NCI-H1105 (cell line): Measurements from ENCODE around the gene TMEM147.
A peak's percentile ranks its signal among the peaks of the same experiment; 100 is the strongest.
"Not testable (repeated sequence)": the region's sequence is repeated elsewhere in the genome, so short reads cannot be mapped to it uniquely, and the experiment has no call there.

Source experiments
- DNase-seq: peaks from one replicate; lab custom pipeline; 2025; lab: John Stamatoyannopoulos, UW

Gene TMEM147

DNA sequence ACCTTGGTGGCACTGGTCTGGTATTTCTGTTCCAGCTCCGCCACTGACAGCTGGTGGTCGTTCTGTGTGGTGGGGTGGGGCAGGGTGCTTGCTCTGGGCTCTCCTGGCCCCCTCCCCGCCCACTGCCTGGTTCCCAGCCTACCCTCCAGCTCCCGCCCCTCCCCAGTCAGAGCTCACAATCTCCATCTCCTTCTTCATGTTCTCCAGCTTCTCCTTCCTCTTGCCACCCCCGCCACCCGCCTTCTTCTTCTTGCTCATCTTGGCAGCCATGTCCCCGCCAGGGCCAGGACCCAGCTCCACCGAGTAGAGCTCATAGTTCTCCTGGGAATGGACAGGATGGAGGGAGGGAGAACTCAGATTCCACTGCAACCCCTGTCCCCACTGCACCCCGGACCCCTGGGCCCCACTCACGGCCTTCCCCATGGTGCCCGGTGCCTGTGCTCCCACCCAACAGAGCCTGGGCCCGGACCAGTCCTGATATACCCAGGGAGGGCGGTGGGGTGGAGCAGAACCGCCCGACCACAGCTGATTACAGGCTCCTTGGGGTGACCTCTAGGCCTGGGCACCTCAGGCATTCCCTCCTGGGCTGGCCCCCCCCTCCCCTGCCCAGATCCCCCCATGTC is 17.9 kb downstream of the TMEM147 start, which contains the start of gene ATP4A:
Gene ATP4A (minus strand): TSS at position 452 of the 623 bp plus-strand sequence. CDS start 29 bp downstream, at position 423.
- no peak for DNase-seq

DNA sequence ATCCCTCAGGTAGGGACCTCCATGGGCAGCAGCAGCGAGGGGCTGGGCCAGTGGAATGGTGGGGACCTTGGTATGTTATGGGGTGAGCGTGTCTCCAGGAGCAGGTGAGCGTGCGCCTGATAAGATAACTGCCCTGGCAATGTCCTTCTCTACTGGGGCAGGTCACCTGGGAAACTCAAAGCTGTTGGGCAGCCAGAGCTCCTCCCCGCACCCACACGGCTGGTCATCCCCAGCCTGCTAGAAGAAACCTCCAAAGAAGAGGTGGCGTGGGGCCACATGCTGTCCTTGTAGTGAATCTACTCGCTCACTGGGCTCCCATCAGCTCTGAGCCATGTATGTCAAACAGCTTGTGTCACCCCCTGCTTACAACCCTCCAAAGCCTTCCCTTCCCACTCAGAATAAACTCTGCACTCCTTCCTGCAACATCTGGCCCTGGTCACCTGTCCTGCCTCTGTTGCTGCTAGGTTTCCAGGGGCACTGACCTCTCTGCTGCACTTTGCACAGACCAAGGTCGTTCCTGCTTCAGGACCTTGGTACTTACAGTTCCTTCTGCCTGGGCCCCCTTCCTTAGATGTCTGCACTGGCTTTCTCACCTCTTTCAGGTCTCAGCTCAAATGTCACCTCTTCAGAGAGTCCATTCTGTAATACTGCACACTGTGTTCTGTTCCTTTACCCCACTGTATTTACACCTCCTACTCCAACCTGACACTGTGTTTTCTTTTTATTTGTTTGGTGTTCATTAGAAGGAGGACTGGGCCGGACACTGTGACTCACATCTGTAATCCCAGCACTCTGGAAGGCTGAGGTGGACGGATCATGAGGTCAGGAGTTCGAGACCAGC is 19.8 kb downstream of the TMEM147 start:
- DNase-seq, result no peak

DNA sequence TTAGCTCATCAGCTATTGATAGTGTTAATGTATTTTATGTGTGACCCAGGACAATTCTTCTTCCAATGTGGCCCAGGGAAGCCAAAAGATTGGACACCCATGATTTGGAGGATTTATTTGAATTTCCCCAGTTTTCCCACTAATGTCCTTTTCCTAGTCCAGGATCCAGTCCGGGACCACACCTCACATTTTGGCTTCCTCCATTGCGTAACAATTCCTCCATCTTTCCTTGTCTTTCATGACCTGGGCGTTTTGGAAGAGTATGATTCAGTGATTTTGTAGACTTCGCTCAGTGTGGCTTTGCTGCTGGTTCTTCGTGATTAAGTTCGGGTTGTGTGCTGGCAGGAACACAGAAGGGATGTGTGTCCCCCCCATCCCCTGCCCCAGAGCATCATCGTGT is 21.3 kb downstream of the TMEM147 start:
- DNase-seq, result no peak

DNA sequence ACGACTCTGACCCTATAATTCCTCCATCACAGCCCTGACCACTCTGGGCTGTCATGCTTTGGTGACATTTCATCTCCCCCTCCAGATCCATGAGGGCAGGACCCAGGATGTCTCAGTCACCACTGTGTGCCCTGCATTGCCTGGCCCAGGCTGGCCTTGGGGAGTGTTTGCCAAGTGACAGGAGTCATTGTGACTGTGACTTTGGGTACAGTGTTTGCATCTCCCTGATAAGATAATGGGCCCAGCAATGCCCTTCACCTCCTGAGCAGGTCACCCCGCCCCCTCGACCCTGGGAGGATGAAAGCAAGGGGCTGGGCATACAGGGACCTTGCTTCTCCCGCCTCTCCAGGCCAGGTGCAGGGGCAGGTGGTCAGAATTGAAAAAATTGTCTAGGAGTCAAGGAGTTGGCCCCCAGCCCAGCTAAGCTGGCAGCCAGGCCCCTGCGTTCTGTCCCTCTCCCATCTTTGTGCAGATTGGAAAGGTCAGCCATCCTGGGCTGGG is 23.9 kb downstream of the TMEM147 start:
- DNase-seq, result peak; percentile 76

DNA sequence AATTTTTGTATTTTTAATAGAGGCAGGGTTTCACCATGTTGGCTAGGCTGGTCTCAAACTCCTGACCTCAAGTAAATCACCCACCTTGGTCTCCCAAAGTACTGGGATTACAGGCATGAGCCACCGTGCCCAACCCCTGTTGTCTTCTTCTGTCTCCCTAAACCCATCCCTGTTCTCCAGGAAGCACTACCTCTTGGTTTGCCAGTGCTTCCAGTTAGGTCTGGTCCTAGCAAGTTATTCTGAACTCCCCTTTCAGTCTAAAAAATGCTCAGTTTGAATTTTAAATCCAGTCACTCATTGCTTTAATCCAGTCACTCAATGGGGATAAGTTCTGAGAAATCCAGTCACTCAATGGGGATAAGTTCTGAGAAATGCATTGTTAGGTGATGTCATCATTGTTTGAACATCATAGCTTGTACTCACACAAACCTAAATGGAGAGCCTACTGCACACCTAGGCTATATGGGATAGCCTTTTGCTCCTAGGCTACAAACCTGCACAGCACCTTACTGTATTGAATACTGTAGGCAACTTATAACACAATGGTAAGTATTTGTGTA is 26.1 kb downstream of the TMEM147 start:
- DNase-seq, result no peak

DNA sequence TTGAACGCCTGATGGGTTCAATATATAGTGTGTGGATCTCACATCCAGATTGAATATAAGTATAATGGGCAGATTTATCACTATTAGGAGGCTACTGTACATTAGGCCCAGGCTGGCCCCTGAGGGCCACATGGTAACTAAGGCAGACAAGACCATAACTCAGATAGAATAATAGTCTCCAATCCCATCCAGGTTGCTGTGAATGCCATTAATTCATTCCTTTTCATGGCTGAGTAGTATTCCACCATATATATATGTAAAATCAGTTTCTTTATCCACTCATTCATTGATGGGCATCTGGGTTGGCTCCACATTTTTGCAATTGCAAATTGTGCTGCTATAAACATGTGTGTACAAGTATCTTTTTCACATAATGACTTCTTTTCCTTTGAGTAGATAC is 32.5 kb downstream of the TMEM147 start:
- DNase-seq, result no peak

DNA sequence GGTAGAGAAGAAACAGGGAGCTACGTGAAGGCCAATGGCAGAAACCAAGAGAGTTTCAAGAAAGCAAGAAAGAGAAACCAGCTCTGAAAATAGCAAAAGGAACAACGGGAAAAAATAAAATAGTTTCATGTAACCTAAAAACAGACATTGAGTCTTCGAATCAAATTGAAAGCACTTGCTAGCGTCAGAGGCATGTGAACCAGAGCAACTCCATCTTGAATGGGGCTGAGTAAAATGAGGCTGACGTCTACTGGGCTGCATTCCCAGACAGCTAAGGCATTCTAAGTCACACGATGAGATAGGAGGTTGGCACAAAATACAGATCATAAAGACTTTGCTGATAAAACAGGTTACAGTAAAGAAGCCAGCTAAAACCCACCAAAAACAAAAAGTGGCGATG is 33.3 kb downstream of the TMEM147 start:
- no peak for DNase-seq

DNA sequence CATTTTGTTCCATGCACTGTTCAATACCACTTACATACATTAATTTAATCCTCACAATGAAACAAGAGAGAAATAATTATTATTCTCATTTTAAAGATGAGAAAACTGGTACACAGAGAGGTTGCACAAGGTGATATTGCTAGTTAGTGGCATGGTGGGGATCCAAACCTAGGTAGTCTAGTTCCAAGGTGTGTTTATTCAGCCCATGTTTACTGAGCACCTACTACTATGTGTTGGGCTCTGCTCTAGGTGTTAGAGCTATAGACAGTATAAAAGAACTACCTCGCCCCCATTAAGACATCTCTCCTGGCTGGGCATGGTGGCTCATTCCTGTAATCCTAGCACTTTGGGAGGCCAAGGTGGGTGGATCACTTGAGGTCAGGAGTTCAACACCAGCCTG is 37.3 kb downstream of the TMEM147 start:
- no peak for DNase-seq

DNA sequence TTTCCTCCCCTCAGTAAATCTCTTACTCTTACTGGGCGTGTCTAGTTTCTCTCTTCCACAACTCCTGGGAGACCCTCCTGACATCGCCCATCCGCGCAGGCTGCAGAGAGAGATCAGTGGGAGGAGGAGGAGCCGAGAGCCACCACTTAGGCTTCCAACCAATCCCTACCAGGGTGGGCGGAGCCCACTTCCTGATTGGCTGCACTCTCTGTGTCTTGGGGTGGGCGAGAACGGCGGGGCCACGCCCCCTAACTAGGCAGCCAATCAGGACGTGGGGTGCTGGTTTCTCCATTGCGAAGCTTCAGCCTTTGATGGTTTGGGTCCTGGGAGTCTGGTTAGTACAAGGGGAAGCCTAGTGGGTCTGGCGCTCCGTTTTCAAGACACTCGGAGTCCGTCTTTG is 40.4 kb downstream of the TMEM147 start, which contains the start of gene PMIS2:
Gene PMIS2 (plus strand): TSS at position 326 of the 400 bp plus-strand sequence. CDS start 87 bp downstream, outside the sequence.
- DNase-seq, result no peak

DNA sequence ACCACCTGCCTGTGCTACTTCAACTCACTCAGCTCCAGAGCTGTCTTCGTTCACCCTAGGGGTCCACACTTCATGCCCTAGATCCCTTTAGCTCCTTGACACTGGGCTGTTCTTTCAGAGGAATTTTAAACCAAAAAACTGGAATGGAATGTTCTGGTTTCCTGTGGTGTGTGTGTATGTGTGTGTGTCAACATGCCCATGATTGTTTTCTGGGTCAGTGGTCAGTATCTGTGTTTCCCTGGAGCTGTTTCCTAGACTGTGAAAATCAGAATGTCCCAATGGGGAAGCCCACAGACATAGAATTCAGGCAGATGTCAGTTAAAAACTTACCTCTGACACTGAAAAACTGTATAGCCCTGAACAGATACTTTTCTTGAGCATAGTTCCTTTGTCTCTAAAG is 41.9 kb downstream of the TMEM147 start:
- DNase-seq, result no peak

DNA sequence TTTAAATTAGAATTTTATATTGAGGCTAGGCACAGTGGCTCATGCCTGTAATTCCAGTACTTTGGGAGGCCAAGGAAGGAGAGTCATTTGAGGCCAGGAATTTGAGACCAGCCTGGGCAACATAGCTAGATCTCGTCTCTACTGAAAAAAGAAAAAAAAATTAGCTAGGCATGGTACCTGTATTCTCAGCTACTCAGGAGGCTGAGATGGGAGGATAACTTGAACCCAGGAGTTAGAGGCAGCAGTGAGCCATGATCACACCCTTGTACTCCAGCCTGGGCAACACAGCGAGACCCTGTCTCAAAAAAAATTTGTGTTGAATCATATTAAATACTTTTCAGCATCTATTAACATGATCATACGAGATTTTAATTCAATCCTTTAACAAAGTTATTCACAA is 45.4 kb downstream of the TMEM147 start:
- DNase-seq, result no peak

DNA sequence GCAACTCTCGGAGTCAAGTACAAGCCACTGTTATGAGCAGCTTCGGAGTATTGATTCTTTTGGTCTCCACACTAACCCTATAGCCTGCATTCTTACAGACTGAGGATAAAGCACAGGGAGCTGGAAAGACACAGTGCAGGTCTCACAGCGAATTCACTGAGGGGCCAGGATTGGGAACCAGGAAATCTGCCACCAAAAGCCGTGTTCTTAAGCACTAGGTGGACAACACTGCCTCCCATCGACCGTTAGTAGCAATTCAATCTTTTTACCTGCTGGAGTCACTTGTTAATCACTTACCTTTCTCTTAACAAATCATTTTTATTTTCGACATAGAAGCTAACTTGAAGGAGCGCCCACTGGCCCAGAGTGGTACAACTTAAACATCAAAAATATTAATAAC is 46.8 kb downstream of the TMEM147 start:
- DNase-seq, result peak; percentile 4

DNA sequence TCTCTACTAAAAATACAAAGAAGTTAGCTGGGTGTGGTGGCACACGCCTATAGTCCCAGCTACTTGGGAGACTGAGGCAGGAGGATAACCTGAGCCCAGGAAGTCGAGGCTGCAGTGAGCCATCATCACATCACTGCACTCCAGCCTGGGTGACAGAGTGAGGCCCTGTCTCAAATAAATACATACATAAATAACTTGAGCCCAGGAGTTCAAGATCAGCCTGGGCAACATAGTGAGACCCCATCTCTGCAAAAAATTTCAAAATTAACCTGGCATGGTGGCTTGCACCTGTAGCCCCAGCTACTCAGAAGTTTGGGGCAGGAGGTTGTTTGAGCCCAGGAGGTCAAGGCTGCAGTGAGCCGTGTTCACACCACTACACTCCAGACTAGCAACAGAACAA is 49.6 kb downstream of the TMEM147 start:
- not testable (repeated sequence) for DNase-seq

DNA sequence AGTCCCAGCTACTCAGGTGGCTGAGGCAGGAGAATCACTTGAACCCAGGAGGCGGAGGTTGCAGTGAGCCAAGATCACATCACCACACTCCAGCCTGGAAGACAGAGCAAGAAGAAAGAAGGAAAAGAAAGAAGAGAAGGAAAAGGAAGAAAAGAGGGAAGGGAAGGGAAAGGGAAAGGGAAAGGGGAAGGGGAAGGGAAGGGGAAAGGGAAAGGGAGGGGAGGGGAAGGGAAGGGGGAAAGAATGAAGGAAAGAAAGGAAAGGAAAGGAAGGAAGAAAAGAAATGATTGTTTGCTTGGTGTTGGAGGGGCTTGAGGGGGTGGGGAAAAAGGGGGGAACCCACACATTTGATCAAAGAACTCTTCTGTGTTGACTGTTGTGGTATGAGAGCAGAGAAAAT is 50.5 kb downstream of the TMEM147 start:
- no peak for DNase-seq

DNA sequence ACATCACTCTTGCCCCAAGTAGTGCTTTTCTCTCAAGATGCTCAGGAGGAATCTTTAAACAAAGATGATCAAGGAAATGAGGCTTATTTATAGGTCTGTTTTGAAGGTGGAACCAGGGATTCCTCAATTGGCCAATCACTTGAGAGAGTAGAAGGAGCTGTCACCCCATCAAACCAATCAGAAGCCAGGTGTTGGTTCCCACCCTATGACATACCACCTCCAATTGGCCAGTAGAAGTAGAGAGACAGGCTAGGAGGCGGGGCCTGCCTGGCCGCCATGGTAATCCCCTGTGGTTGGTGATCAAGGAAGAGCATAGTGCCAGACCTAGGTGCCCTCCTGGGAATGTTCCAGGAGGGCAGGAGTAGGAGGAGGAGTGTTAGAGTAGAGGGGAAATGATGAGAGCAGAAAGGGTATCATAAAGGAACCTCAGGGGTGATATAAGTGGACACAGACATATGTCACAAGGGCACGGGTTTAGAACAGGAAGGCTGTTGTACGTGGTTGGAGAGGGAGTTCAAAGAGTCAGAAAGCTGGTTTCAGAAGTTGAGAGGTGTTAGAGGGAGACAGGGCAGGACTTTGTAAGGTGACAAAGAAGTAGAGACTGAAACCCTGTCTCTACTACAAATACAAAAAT is 51.1 kb downstream of the TMEM147 start:
- DNase-seq, result no peak
